H1 (cell line): ENCODE data around the gene S100A4.

Experiments
- ASH2L ChIP-seq: fragments of 200-600, 300-600 bp; sonication (generic); IDR thresholded peaks from one replicate; pipeline ENCODE4 v1.7.1; 2017; ENCODE audit warnings: low read length
- CHD1 ChIP-seq: IDR thresholded peaks from 2 replicates; pipeline ENCODE4 v1.6.1; 2012; ENCODE audit warnings: low read depth, low read length, improper control_type of control experiment
- CTCF ChIP-seq, 3 experiments: IDR thresholded peaks; 1 replicate in 2 of 3; 2 replicates in 1 of 3; pipeline versions ENCODE4 v1.5.1 to v1.6.1; 2011; ENCODE audit warnings: low read length in 3 of 3, mild to moderate bottlenecking in 3 of 3, inconsistent platforms in 2 of 3, low read depth in 1 of 3, moderate library complexity in 1 of 3; ENCODE audit not compliant: insufficient read depth in 1 of 3; ENCODE audit errors: control extremely low read depth in 1 of 3
- EZH2 ChIP-seq: fragments of 200-600 bp; sonication (generic); IDR thresholded peaks from 2 replicates; pipeline ENCODE4 v1.7.1; 2012; ENCODE audit warnings: low read depth, mild to moderate bottlenecking, moderate library complexity, low read length, inconsistent platforms; ENCODE audit not compliant: severe bottlenecking
- NANOG ChIP-seq: IDR thresholded peaks from 2 replicates; pipeline ENCODE4 v1.6.1; 2011; ENCODE audit warnings: low read length, low read depth, mild to moderate bottlenecking, inconsistent platforms; ENCODE audit not compliant: insufficient read depth, poor library complexity, severe bottlenecking
- POLR2A ChIP-seq, 2 experiments: IDR thresholded peaks; 1 replicate in 1 of 2; 2 replicates in 1 of 2; pipeline ENCODE4 v1.6.1; 2011; ENCODE audit warnings: low read depth in 2 of 2, low read length in 2 of 2, mild to moderate bottlenecking in 2 of 2; ENCODE audit errors: control extremely low read depth in 1 of 2
- POLR2AphosphoS5 ChIP-seq: IDR thresholded peaks from 2 replicates; pipeline ENCODE4 v1.6.1; 2011; ENCODE audit warnings: low read depth, low read length
- RNF2 ChIP-seq: fragments of 200-900, 300-1000 bp; sonication (generic); IDR thresholded peaks from 2 replicates; pipeline ENCODE4 v1.7.1; 2016; ENCODE audit warnings: borderline replicate concordance, low read depth, mild to moderate bottlenecking, antibody characterized with exemption, low read length; ENCODE audit not compliant: poor library complexity, severe bottlenecking; ENCODE audit errors: missing control alignments
- SIX5 ChIP-seq: IDR thresholded peaks from 2 replicates; pipeline ENCODE4 v1.6.1; 2011; ENCODE audit warnings: mild to moderate bottlenecking, low read depth, low read length
- TAF1 ChIP-seq: IDR thresholded peaks from 2 replicates; pipeline ENCODE4 v1.6.1; 2011; ENCODE audit warnings: mild to moderate bottlenecking, low read depth, low read length
- TBP ChIP-seq: IDR thresholded peaks from 2 replicates; pipeline ENCODE4 v1.6.1; 2011; ENCODE audit warnings: low read depth, low read length, improper control_type of control experiment
- YY1 ChIP-seq: IDR thresholded peaks from 2 replicates; pipeline ENCODE4 v1.6.1; 2011; ENCODE audit warnings: low read depth, mild to moderate bottlenecking, low read length
- ZNF274 ChIP-seq: IDR thresholded peaks from 2 replicates; pipeline ENCODE4 v1.7.0; 2012; ENCODE audit warnings: low read length, borderline replicate concordance; ENCODE audit errors: extremely low read depth

GRCh38 chr1:153578490-153578889, 32.9 kb upstream of the S100A4 start:
- TF ChIP-seq SIX5 (no peak), POLR2A (IDR thresholded peaks at IDR 0.05; ENCODE audit: control extremely low read depth in 1 of 2, low read depth in 2 of 2, low read length in 2 of 2) (no peak), NANOG (no peak), TBP (no peak), EZH2 (no peak), YY1 (no peak), CHD1 (no peak), POLR2AphosphoS5 (no peak), CTCF (IDR thresholded peaks at IDR 0.05; ENCODE audit: control extremely low read depth in 1 of 3, insufficient read depth in 1 of 3, low read depth in 1 of 3, low read length in 3 of 3) (no peak), TAF1 (no peak), ASH2L (no peak), RNF2 (no peak), ZNF274 (no peak)
